ENCODE measurements around the gene ZNF524.
A peak's percentile ranks its signal among the peaks of the same experiment; 100 is the strongest.

Gene ZNF524

GRCh38 chr19:55602104-55603001 is 2.3 kb downstream of the ZNF524 start:
- no peak for TF ChIP-seq POLR2A (IDR thresholded peaks at IDR 0.05; ENCODE audit: low read depth, low read length)
- FAIRE-seq, result no peak
- DNase-seq (ENCODE audit: insufficient read length, low spot score), result no peak

GRCh38 chr19:55603115-55603514 is 3.0 kb downstream of the ZNF524 start:
- DNase-seq (ENCODE audit: insufficient read length, low spot score), result no peak
- no peak for TF ChIP-seq POLR2A (IDR thresholded peaks at IDR 0.05; ENCODE audit: low read depth, low read length)
- no peak for FAIRE-seq

GRCh38 chr19:55603581-55604292 is 3.6 kb downstream of the ZNF524 start:
- FAIRE-seq, result no peak
- TF ChIP-seq POLR2A (IDR thresholded peaks at IDR 0.05; ENCODE audit: low read depth, low read length), result no peak
- DNase-seq (ENCODE audit: insufficient read length, low spot score), result no peak

- TF ChIP-seq POLR2A (IDR thresholded peaks at IDR 0.05; ENCODE audit: low read depth, low read length), result no peak
- DNase-seq (ENCODE audit: insufficient read length, low spot score) (peak; percentile 100), FAIRE-seq (no peak)
Measured at GRCh38 chr19:55605207-55605636, 5.1 kb downstream of the ZNF524 start.

GRCh38 chr19:55605637-55606470 is 5.8 kb downstream of the ZNF524 start, which contains the start of gene ZNF865:
Gene ZNF865, plus strand, starts transcription at chr19:55605647. Its CDS starts 7,972 bp downstream, at chr19:55613619.
- DNase-seq (ENCODE audit: insufficient read length, low spot score), result peak; percentile 99
- FAIRE-seq, result no peak
- peak; percentile 43; the same call in 1 of the 2 replicates for TF ChIP-seq POLR2A (IDR thresholded peaks at IDR 0.05; ENCODE audit: low read depth, low read length)

GRCh38 chr19:55606471-55606787 is 6.3 kb downstream of the ZNF524 start:
- FAIRE-seq, result no peak
- DNase-seq (ENCODE audit: insufficient read length, low spot score), result no peak
- TF ChIP-seq POLR2A (IDR thresholded peaks at IDR 0.05; ENCODE audit: low read depth, low read length), result no peak

- no peak for TF ChIP-seq POLR2A (IDR thresholded peaks at IDR 0.05; ENCODE audit: low read depth, low read length)
- no peak for FAIRE-seq
Measured at GRCh38 chr19:55606817-55607216, 6.7 kb downstream of the ZNF524 start.

GRCh38 chr19:55609326-55609725 is 9.2 kb downstream of the ZNF524 start:
- DNase-seq (ENCODE audit: insufficient read length, low spot score), result no peak
- FAIRE-seq, result no peak
- TF ChIP-seq POLR2A (IDR thresholded peaks at IDR 0.05; ENCODE audit: low read depth, low read length), result no peak

More at GRCh38 chr19:55606817-55607216, 6.7 kb downstream of the ZNF524 start:
- no peak for DNase-seq (ENCODE audit: insufficient read length, low spot score)

GRCh38 chr19:55611300-55611982 is 11.4 kb downstream of the ZNF524 start:
- no peak for TF ChIP-seq POLR2A (IDR thresholded peaks at IDR 0.05; ENCODE audit: low read depth, low read length)
- DNase-seq (ENCODE audit: insufficient read length, low spot score) (no peak), FAIRE-seq (no peak)

- TF ChIP-seq POLR2A (IDR thresholded peaks at IDR 0.05; ENCODE audit: low read depth, low read length), result no peak
- FAIRE-seq, result no peak
- no peak for DNase-seq (ENCODE audit: insufficient read length, low spot score)
Measured at GRCh38 chr19:55611983-55612645, 12.0 kb downstream of the ZNF524 start.

GRCh38 chr19:55613396-55613795 is 13.3 kb downstream of the ZNF524 start:
- DNase-seq (ENCODE audit: insufficient read length, low spot score), result no peak
- no peak for FAIRE-seq
- TF ChIP-seq POLR2A (IDR thresholded peaks at IDR 0.05; ENCODE audit: low read depth, low read length), result no peak

GRCh38 chr19:55613930-55614710 is 14.0 kb downstream of the ZNF524 start:
- no peak for FAIRE-seq
- DNase-seq (ENCODE audit: insufficient read length, low spot score), result no peak

More at GRCh38 chr19:55613930-55614710, 14.0 kb downstream of the ZNF524 start:
- no peak for TF ChIP-seq POLR2A (IDR thresholded peaks at IDR 0.05; ENCODE audit: low read depth, low read length)
